Erythroblast (primary cell): ENCODE measurements around the gene EFEMP2.

Experiments
- DNase-seq, 2 experiments: peaks; one replicate each; lab custom pipeline; 2025; lab: John Stamatoyannopoulos, UW
- GATA1 ChIP-seq: IDR thresholded peaks from 2 replicates; pipeline ENCODE4 v1.6.1; 2011; ENCODE audit warnings: low read depth, mild to moderate bottlenecking, control low read depth, low read length, moderate library complexity
- POLR2A ChIP-seq: IDR thresholded peaks from 2 replicates; pipeline ENCODE4 v1.6.1; 2011; ENCODE audit warnings: mild to moderate bottlenecking, low read length

The EFEMP2 gene

GRCh38 chr11:65912845-65913244, 40.2 kb upstream of the EFEMP2 start:
- no peak for DNase-seq
- no peak for TF ChIP-seq POLR2A
- TF ChIP-seq GATA1, result no peak

DNA sequence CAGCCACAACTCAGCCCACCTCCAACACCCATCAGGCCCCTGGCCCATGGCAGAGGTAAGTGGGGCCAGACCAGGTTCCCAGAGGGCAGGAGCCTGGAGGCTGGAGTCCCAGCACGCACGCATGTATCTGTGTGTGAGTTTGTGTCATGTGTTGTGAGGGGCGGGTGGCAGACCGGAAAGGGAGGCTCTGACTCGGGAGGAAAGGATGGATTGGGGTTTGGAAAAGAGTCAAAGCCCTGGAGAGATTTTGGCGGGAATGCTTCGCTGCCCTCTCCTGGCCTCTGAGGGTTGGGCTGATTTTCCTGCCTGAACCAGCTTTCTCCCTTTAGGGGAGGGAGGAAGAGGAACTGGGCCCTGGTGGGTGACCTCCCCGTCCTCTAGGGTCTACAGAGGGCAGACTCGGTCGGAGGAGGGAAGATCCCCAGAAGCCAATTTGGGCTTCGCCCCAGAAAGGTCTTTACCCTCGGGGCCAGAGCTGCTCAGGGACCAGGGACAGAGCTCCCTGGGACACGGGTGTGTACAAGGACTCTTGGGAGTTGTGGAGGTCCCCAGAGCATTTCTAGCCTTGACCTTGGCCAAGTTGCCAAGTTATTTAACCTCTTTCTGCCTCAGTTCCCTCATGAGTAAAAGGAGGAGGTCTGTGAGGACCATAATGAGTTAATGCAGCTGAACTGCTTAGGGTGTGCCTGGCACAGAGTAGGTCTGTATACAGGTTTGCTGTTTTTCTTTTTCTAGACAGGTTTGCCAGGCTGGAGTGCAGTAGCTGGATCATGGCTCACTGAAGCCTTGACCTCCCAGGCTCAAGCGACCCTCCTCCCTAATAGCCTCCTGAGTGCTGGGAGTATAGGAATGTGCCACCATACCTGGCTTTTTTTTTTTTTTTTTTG, 39.3 kb upstream of the EFEMP2 start:
- TF ChIP-seq POLR2A (no peak), GATA1 (no peak)
- peak in 1 of 2 experiments; percentile 47 for DNase-seq

GRCh38 chr11:65907878-65908277, 35.3 kb upstream of the EFEMP2 start:
- TF ChIP-seq POLR2A, result no peak
- no peak for DNase-seq

GRCh38 chr11:65906602-65907001, 34.0 kb upstream of the EFEMP2 start:
- TF ChIP-seq GATA1, result no peak
- TF ChIP-seq POLR2A, result peak; percentile 36
- peak; percentile 90 to 91 for DNase-seq

DNA sequence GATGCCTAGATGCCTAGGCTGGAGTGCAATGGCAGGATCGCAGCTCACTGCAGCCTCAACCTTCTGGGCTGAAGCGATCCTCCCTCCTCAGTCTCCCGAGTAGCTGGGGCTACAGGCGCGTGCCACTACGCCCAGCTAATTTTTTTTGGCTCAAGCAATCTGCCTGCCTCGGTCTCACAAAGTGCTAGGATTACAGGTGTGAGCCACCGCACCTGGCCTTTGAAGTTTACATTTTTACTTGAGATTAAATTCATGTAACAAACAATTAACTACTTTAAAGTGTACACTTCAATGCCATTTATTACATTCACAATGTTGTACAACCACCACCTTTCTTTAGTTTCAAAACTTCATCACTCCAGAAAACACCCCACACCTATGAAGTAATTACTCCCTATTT, 31.1 kb upstream of the EFEMP2 start:
- no peak for DNase-seq
- TF ChIP-seq POLR2A, result no peak
- no peak for TF ChIP-seq GATA1

- no peak for DNase-seq
- no peak for TF ChIP-seq GATA1
- no peak for TF ChIP-seq POLR2A
Observed at GRCh38 chr11:65903068-65903481, 30.5 kb upstream of the EFEMP2 start.

DNA sequence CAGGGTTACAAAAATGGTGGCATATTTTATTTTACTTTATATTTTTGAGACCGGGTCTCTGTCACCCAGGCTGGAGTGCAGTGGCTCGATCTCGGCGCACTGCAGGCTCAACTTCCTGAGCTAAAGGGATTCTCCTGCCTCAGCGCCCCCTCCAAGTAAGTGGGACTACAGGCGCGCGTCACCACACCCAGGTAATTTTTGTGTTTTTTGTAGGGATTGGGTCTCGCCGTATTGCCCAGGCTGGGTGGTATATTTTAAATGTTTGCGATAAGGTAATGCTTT, 28.2 kb upstream of the EFEMP2 start:
- TF ChIP-seq POLR2A, result no peak
- TF ChIP-seq GATA1, result no peak
- DNase-seq, result no peak

DNA sequence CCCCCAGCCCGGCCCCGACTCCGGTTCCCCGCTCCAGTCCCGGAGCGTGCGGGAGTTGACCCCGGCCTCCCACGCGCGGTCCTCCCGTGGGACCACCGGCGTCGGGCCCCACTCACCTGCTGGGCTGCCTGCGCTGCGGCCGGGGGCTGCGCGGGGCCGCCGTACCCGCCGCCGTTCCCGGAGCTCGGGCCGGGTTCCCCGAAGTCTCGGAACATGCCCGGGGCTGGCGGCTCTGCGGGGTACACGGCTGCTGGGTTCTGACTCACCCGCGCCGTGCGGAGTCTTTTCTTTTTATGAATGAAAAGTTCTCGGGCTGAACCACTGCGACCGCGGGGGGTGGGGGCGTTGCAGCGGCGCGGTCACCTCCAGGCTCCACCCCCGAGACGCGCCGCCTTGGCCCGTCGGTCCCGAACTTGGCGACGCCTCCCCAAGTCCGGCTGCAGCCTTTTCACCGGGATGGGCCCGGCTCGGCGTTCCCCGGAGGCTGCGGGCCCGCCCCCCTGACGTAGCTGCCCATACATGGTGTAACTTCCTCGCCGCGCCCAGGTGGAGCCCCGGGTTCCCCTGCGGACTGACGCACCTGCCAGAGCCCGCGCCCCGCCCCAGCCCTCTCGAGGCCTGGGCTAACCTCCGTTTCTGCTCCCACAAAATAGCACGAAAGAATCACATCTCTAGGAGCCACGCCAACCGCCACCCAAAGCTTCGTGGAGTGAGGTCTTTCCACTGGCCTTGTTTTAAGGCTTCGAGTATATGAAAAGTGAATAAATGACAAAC, 27.7 kb upstream of the EFEMP2 start, which contains the start of gene FOSL1:
TSS of gene FOSL1 (minus strand) at position 264 of the 774 bp plus-strand sequence. CDS start at position 215, 49 bp downstream.
- TF ChIP-seq POLR2A (peak; percentile 83), GATA1 (no peak)
- DNase-seq, result peak; percentile 95 to 97

- DNase-seq, result peak; percentile 87 to 95
- TF ChIP-seq GATA1 (no peak), POLR2A (no peak)
Observed at GRCh38 chr11:65899356-65900124, 26.9 kb upstream of the EFEMP2 start.

- no peak for TF ChIP-seq GATA1
- peak; percentile 65 for TF ChIP-seq POLR2A
- DNase-seq, result peak in 1 of 2 experiments; percentile 54
Observed at GRCh38 chr11:65898656-65899355, 26.2 kb upstream of the EFEMP2 start.

GRCh38 chr11:65897020-65897471, 24.4 kb upstream of the EFEMP2 start:
- no peak for DNase-seq
- no peak for TF ChIP-seq POLR2A
- no peak for TF ChIP-seq GATA1

DNA sequence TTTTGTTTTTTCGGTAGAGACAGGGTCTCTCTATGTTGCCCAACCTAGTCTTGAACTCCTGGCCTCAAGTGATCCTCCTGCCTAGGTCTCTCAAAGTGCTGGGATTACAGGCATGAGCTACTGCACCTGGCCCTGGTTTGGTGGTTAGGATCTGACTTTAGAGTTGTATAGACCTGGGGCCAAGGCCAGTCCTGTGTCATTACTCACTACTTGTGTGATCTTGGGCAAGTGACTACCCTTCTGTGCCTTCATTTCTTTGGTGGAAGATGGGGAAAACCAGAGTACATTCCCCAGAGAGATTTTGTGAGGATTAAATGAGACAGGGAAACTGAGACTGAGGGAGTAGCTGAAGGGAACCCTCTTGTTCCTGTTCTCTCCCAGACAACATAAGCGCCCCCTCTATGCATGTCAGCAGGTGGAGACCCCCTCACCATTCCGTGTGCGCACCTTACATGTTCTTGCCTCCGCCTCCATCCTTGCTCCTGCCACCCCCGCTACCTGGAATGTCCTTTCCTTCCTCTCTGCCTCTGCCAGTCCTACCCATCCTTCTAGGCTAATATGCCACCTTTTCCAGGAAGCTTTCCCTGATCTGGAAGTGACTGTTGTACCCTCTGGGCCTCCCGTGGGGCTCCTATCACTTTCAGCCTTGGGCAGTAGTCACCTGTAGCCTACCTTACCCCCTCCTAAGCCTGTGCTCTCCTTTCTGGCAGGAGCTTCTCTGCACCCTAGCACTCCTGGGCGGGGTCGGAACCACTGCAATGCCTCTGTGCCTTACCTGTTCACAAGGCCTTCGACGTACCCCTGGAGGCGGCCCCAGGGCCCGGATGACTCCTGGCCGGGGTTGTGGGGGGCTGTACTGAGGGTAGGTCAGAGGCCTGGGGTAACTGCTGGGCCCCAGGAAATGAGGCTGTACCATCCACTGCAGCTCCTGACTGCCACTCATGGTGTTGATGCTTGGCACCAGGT, 23.7 kb upstream of the EFEMP2 start:
- DNase-seq, result no peak
- no peak for TF ChIP-seq GATA1
- TF ChIP-seq POLR2A, result peak; percentile 35
